ENCODE results near the gene SCN4B.
A peak's percentile ranks its signal among the peaks of the same experiment; 100 is the strongest.

Gene SCN4B

GRCh38 chr11:118149493-118149892 lies 3.1 kb downstream of the SCN4B start:
- no peak for DNase-seq

DNA sequence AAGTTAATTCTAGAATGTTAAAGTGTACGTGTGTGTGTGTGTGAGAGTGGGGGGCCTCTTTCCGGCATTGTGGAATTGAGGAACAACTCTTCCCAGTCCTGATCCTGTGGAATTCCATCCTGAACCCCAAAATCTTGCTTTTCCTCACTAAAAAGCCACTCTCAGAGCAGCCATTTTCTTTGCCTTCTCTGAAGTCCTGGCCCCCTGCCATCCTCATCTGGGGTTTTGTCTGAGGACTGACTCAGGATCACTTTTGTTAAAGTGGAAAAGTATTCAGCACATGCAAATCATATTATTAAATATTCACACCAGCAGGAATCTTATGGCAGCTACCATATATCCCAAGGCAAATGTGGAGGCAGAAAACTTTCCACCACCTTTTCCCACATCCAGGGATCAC lies 3.8 kb downstream of the SCN4B start:
- no peak for DNase-seq

DNA sequence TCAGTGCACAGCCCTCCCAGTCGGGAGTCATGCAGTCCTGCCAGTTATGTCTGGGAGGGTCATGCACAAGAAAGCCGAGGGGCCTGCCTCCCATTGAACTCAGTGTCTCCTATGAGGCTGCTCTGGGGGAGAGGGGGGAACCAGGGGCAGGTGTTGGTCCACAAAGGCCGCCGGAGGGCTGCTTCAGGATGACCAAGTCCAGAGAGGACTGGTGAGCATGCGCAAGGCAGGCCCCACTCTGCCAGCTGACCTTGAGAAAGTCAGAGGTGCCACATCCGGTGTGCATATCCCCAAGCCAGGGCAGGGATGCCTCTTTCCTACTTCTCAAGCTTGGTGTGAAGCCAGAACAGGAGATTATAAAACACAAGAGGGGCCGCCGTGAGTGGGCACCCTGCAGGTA lies 4.4 kb downstream of the SCN4B start:
- no peak for DNase-seq

DNA sequence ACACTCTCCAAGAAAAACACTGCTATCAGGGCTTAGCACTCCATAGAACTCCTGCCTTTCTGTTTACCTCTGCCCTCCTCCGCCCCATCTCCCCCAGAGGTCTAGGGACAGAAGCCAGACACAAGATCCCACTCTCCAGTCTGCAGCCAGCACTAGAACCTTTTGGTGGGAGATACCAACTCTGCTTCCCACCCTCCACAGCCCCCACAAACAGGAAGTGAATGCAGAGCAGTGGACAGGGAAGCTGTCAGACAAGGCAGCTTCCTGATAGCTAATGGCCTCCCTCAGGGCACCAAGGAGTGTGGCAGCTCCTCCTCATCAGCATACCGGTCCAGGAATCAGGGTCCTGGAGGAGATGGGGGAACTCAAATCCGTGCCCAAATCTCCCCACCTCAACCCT lies 5.1 kb downstream of the SCN4B start:
- no peak for DNase-seq

DNA sequence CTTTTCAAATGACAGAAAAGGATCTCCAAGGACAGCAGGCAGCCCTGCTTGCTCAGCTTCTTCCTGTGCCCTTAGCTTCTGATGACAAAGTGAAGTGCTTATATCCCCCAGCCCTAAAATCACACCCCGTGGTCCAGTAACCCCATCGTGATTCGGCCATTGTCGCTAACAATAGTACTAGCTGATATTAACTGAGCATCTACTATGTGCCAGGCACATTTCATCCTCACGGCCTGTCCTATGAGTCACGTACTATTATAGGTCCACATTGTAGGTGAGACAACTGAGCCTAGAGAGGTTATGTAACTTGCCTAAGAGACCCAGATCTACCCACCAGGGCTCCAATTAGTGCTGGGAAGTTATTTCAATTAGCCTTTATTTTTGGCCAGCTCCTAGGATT lies 6.1 kb downstream of the SCN4B start:
- no peak for DNase-seq

GRCh38 chr11:118145285-118146227 lies 7.1 kb downstream of the SCN4B start:
- peak; percentile 93 for DNase-seq

DNA sequence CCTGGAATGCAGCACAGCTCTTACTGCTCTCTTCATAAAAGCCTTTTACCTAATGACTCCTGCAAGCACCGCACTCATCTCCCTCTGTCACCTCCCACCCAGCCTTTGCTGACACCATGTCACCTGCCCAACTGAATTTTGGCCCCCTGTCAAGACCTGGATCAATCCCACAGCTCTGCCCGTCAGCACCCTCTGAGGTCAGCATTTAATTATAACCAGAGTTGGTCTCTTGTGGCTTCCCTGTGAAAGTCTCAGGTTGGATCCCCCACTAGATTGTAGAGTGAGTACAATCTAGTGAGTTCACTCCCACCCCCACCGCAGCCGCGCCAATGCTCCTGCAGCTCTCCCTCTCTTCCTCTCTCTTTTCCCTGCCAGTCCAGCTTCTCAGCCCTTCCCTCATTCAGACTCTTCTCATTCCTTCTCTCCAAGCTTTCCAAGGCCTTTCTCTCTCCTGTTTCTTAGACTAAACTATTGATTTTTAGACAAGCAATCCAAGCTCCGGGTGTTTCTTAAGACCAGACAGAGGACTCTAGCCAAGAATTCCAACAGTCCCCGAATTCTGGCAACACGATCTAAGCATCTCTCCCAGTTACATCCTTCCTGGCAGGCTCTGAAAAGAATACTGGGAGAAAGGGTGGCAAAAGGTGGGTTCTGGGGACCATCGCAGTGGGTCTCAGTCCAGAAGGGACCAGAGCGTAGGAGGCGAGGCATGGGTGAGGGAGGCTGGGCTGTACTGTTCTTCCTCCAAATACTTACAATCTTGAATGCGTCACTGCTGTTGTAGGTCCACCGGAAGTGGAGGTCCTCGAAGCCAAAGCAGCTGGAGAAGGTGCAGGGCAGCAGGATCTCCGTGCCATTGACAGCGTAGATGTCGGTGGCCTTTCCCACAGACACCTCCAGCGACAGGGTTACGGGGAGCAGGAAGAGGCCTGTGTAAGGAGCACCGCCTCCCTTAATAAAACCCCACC lies 8.0 kb downstream of the SCN4B start:
- no peak for DNase-seq

GRCh38 chr11:118143661-118144185 lies 8.9 kb downstream of the SCN4B start:
- DNase-seq: no peak

- DNase-seq: no peak
These were observed 9.8 kb downstream of the SCN4B start for GRCh38 chr11:118142809-118143208.

GRCh38 chr11:118142081-118142480 lies 10.5 kb downstream of the SCN4B start:
- no peak for DNase-seq

DNA sequence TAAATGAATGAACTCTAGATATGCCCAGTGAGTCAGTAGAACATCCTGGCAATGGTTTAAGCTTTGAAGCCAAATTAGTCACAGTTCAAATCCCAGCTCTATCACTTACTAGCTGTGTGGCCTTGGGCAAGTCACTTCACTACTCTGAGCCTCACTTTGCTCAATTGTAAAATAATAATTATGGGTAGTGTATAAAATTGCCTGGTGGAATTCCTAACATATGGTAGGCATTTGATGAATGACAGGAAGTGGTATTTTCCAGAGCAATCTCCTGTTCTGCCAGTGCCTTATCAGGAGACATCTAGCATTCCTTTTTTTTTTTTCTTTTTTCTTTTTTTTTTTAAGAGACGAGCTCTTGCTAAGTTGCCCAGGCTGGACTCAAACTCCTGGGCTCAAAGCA lies 13.0 kb downstream of the SCN4B start:
- no peak for DNase-seq

DNA sequence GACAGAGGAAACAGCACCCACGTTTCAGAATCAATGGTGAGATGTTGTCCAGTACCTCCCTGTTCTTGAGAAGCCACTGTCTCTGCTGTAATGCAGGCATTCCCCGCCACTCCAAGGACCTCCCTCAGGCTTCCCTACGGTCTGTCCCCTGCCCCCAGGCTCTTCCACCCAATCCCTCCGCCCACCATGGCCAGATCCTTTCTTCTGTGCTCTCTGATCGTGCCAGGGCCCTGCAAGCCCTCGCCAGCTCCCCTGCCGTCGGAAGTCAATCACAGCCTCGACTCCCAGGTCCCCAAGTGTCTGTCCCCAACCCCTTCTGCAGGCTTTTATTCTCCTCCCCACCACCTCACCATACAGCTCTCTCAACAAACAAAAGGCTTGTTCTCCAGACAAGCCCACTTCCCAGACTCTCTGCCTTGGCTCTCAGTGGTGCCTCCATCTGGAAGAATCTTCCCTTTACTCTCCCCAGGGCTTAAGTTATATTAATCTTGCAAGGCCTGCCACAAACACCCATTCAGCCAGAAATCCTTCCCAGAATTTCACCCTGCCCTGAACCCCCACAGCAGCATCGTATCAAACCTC lies 13.7 kb downstream of the SCN4B start:
- DNase-seq: no peak

DNA sequence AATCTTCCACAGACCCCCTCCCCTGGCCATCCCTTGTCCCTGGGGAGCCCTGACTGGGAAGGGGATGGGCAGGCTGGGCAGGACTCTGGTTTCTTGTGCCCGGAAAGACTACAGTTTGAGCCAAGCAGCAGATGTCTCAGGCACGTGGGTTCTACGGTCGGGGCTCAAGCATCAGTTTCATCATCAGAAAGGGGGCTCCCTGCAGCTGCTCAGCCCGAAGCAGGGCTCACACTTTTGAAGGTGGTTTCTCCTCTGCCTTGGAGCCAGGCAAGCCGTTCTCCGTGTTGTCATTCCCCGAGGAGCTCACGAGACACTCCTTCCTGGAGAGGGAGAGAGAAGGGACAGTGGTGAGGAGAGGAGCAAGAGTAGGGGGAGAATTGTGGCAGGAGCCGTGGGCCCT lies 15.8 kb downstream of the SCN4B start:
- DNase-seq: no peak

GRCh38 chr11:118136341-118136740 lies 16.3 kb downstream of the SCN4B start:
- no peak for DNase-seq

DNA sequence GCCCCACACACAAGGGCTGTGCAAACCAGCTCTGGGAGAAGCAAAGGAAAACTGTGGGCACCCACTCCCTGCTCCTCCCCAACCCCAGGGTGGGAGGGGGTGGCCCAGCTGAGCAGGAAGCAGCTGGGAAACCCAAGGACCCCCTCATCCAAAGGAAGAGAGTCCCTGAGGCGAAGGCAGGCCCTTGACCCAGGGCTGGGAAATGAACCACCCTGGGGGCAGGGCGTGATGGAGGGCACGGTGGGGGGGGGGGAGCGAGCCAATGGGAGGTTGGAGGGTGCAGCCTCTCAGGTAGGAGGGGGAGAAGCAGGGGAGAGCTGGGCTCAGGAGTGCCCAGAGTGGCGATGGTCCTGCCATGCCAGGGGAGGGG lies 16.8 kb downstream of the SCN4B start:
- no peak for DNase-seq

- no peak for DNase-seq
These were observed 17.4 kb downstream of the SCN4B start for GRCh38 chr11:118135051-118135795.

- no peak for DNase-seq
These were observed 18.8 kb downstream of the SCN4B start for GRCh38 chr11:118133816-118134215.

DNA sequence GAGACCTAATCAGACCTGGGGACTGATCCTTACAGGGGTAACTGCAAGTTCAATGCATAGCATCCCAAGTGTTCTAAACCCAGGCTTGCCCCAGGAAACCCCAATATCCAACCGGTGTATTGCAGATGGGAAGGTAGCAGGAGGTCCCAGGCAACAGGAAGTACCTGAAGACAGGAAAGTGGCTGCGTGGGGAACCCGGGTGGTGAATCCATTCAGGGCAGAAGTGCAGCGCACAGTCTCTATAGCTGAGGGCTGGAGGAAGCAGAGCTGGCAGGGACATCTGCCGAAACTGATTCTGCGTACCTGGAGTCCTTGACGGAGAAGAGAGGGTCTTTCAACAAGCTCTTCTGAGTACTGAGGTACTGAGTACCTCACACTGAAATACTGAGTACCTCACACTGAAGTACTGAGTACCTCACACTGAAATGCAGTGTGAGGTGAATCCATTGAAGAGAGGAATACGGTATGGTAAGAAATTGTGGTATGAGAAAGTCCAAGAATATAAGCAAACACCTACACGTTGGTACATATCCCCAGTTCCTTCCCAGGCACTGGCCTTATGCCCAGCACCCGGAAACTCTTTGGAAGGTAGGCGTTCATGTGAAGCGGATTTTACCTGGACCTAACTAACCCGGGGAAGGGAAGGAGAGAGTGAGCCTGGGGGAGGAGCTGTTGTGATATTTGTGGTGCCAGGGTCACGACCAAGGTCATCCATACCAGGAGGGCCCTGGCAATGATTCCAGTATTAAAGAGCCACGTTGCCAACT lies 20.1 kb downstream of the SCN4B start:
- DNase-seq: no peak

DNA sequence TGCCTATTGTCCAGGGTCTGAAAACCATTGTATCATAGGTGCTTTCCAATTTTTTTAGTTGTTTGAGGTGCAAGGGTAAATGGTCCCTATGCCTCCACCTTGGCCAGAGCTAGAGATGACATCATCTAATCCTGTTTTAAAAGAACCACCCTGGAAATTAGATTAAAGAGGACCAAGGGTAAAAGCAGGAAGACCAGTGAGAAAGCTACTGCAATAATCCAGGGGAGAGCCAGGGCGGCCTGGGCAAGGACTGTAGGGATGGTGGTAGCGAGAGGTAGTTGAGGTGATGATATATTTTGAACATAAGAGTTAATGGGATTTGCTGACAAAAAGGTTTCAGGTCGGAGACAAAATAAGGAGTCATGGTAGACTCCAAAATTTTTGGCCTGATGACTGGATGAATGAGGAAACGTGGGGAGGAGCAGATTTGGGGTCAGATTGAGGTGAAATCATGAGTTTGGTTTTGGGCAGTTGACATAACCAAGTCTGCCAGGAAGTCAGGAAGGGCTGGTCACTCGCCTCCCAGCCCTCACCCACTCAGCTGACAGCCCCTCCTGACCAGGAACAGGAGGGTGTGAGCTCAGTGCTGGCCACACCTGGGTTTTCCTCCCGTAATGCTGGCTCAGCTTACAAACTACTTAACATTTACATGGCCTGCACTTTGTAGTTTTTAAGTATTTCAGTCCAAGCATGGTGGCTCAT lies 23.0 kb downstream of the SCN4B start:
- DNase-seq: no peak

DNA sequence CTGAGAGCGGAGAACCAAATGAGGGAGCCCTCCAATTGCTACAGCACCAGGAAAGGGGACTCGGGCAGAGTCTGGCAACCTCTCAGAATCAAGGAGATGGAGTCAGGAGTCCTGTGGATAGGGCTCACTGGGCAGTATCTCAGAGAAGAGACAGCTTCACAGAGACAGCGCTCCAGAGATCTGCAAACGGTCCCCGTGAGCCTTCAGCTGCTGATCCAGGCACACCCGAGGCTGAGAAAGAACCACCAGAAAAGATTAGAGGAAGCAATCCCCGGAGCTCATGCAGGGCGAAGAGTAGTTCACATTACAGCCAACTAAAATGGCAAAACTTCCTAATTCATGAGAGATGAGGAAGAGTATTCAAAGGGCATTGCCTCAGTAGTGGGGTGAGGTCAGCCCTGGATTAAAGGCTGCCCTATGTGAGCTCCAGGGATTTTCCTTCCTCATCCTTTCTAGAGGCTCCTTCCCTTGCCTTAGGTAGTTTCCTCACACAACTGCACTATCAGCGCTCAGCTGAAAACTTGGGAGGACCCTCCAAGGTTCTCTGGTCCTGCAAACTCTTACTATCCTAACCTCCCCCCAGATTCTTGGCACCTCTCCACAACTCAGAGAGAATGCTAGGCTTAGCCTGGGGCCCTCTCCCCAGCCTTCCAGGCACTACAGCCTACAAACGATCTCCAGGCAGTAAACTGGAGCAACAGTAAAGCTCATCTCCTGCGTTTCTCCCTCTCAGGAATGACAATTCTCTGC lies 23.7 kb downstream of the SCN4B start:
- DNase-seq: no peak
